Measurements from ENCODE around the gene SPATA21.
A peak's percentile ranks its signal among the peaks of the same experiment; 100 is the strongest.

Gene SPATA21

GRCh38 chr1:16442941-16443340 lies 5.7 kb upstream of the SPATA21 start:
- Histone ChIP-seq H3K9ac (ENCODE audit: insufficient read length) (no peak overlapping the region), H3K9me3 (ENCODE audit: low read depth, low read length) (no peaks in the 10 kb centered on the region), H3K4me3 (no peak overlapping the region), H3K27ac (no peak overlapping the region), H3K36me3 (ENCODE audit: insufficient read depth, low read length) (peaks cover 28% of the 10 kb centered on the region; the same call in 1 of the 2 replicates)
- no peak for DNase-seq (ENCODE audit: low read depth, low spot score)
- TF ChIP-seq POLR2AphosphoS5 (IDR thresholded peaks at IDR 0.05; ENCODE audit: borderline replicate concordance, low read depth, low read length) (no peak), FOXP2 (optimal IDR thresholded peaks at IDR 0.05; ENCODE audit: control extremely low read depth, extremely low read length, insufficient read depth) (no peak), EZH2 (IDR thresholded peaks at IDR 0.05) (no peak)

- no peak overlapping the region for H3K4me3 ChIP-seq
- H3K27ac ChIP-seq = no peak overlapping the region
- no peak for DNase-seq (ENCODE audit: low read depth, low spot score)
- H3K9ac ChIP-seq (ENCODE audit: insufficient read length) = no peak overlapping the region
- peaks cover 21% of the 10 kb centered on the region; the same call in 1 of the 2 replicates for H3K36me3 ChIP-seq (ENCODE audit: insufficient read depth, low read length)
- TF ChIP-seq FOXP2 (optimal IDR thresholded peaks at IDR 0.05; ENCODE audit: control extremely low read depth, extremely low read length, insufficient read depth) (no peak), EZH2 (IDR thresholded peaks at IDR 0.05) (no peak), POLR2AphosphoS5 (IDR thresholded peaks at IDR 0.05; ENCODE audit: borderline replicate concordance, low read depth, low read length) (no peak)
- no peaks in the 10 kb centered on the region for H3K9me3 ChIP-seq (ENCODE audit: low read depth, low read length)
Measured at GRCh38 chr1:16442265-16442664, 5.0 kb upstream of the SPATA21 start.

- no peak for DNase-seq (ENCODE audit: low read depth, low spot score)
- peak overlapping the region; percentile 92 for H3K9ac ChIP-seq (ENCODE audit: insufficient read length)
- peak overlapping the region; percentile 89 for H3K4me3 ChIP-seq
- TF ChIP-seq POLR2AphosphoS5 (IDR thresholded peaks at IDR 0.05; ENCODE audit: borderline replicate concordance, low read depth, low read length) (no peak), EZH2 (IDR thresholded peaks at IDR 0.05) (no peak), FOXP2 (optimal IDR thresholded peaks at IDR 0.05; ENCODE audit: control extremely low read depth, extremely low read length, insufficient read depth) (no peak)
- peaks cover 19% of the 10 kb centered on the region; the same call in 1 of the 2 replicates for H3K36me3 ChIP-seq (ENCODE audit: insufficient read depth, low read length)
- H3K9me3 ChIP-seq (ENCODE audit: low read depth, low read length) = no peaks in the 10 kb centered on the region
- no peak overlapping the region for H3K27ac ChIP-seq
Measured at GRCh38 chr1:16441282-16441665, 4.0 kb upstream of the SPATA21 start.

- Histone ChIP-seq H3K4me3 (peak within 1 kb of the TSS; percentile 89), H3K36me3 (ENCODE audit: insufficient read depth, low read length) (peaks cover 19% of the 10 kb centered on the region; the same call in 1 of the 2 replicates), H3K9me3 (ENCODE audit: low read depth, low read length) (no peaks in the 10 kb centered on the region), H3K27ac (peak within 1 kb of the TSS; percentile 74; the same call in 1 of the 2 replicates), H3K9ac (ENCODE audit: insufficient read length) (peak within 1 kb of the TSS; percentile 92)
- TF ChIP-seq POLR2AphosphoS5 (IDR thresholded peaks at IDR 0.05; ENCODE audit: borderline replicate concordance, low read depth, low read length) = peak; percentile 98
- no peak for TF ChIP-seq EZH2 (IDR thresholded peaks at IDR 0.05)
- DNase-seq (ENCODE audit: low read depth, low spot score) = peak; percentile 52
Measured at GRCh38 chr1:16440470-16441281, 3.5 kb upstream of the SPATA21 start, which contains the start of gene NECAP2. Gene NECAP2, plus strand, starts transcription at chr1:16440724. Its CDS starts 38 bp downstream, at chr1:16440762.

- Histone ChIP-seq H3K9ac (ENCODE audit: insufficient read length) (peak overlapping the region; percentile 64), H3K27ac (peak overlapping the region; percentile 74; the same call in 1 of the 2 replicates), H3K4me3 (peak overlapping the region; percentile 89), H3K9me3 (ENCODE audit: low read depth, low read length) (no peaks in the 10 kb centered on the region), H3K36me3 (ENCODE audit: insufficient read depth, low read length) (peaks cover 15% of the 10 kb centered on the region; the same call in 1 of the 2 replicates)
- no peak for DNase-seq (ENCODE audit: low read depth, low spot score)
- TF ChIP-seq POLR2AphosphoS5 (IDR thresholded peaks at IDR 0.05; ENCODE audit: borderline replicate concordance, low read depth, low read length) (no peak), FOXP2 (optimal IDR thresholded peaks at IDR 0.05; ENCODE audit: control extremely low read depth, extremely low read length, insufficient read depth) (peak; percentile 2)
Measured at GRCh38 chr1:16440131-16440469, 2.9 kb upstream of the SPATA21 start.

GRCh38 chr1:16438924-16439323 lies 1.7 kb upstream of the SPATA21 start:
- Histone ChIP-seq H3K27ac (no peak overlapping the region), H3K9me3 (ENCODE audit: low read depth, low read length) (no peaks in the 10 kb centered on the region), H3K36me3 (ENCODE audit: insufficient read depth, low read length) (peaks cover 8% of the 10 kb centered on the region; the same call in 1 of the 2 replicates), H3K4me3 (no peak overlapping the region), H3K9ac (ENCODE audit: insufficient read length) (no peak overlapping the region)
- TF ChIP-seq FOXP2 (optimal IDR thresholded peaks at IDR 0.05; ENCODE audit: control extremely low read depth, extremely low read length, insufficient read depth) (no peak), POLR2AphosphoS5 (IDR thresholded peaks at IDR 0.05; ENCODE audit: borderline replicate concordance, low read depth, low read length) (no peak), EZH2 (IDR thresholded peaks at IDR 0.05) (no peak)
- no peak for DNase-seq (ENCODE audit: low read depth, low spot score)

- H3K9ac ChIP-seq (ENCODE audit: insufficient read length) = no peak overlapping the region
- H3K4me3 ChIP-seq = no peak overlapping the region
- peaks cover 4% of the 10 kb centered on the region; the same call in 1 of the 2 replicates for H3K36me3 ChIP-seq (ENCODE audit: insufficient read depth, low read length)
- H3K9me3 ChIP-seq (ENCODE audit: low read depth, low read length) = no peaks in the 10 kb centered on the region
- no peak for DNase-seq (ENCODE audit: low read depth, low spot score)
- TF ChIP-seq FOXP2 (optimal IDR thresholded peaks at IDR 0.05; ENCODE audit: control extremely low read depth, extremely low read length, insufficient read depth) (no peak), POLR2AphosphoS5 (IDR thresholded peaks at IDR 0.05; ENCODE audit: borderline replicate concordance, low read depth, low read length) (no peak), EZH2 (IDR thresholded peaks at IDR 0.05) (no peak)
- H3K27ac ChIP-seq = no peak overlapping the region
Measured at GRCh38 chr1:16438516-16438915, 1.3 kb upstream of the SPATA21 start.

GRCh38 chr1:16434501-16434900 lies 2.7 kb downstream of the SPATA21 start:
- no peak for DNase-seq (ENCODE audit: low read depth, low spot score)
- Histone ChIP-seq H3K4me3 (no peak overlapping the region), H3K27ac (no peak overlapping the region), H3K36me3 (ENCODE audit: insufficient read depth, low read length) (no peaks in the 10 kb centered on the region), H3K9ac (ENCODE audit: insufficient read length) (no peak overlapping the region), H3K9me3 (ENCODE audit: low read depth, low read length) (no peaks in the 10 kb centered on the region)
- TF ChIP-seq EZH2 (IDR thresholded peaks at IDR 0.05) (no peak), POLR2AphosphoS5 (IDR thresholded peaks at IDR 0.05; ENCODE audit: borderline replicate concordance, low read depth, low read length) (no peak), FOXP2 (optimal IDR thresholded peaks at IDR 0.05; ENCODE audit: control extremely low read depth, extremely low read length, insufficient read depth) (no peak)
